NCI-H2196 (cell line): Measurements from ENCODE around the gene WHRN.

Source experiments
- DNase-seq: peaks from one replicate; lab custom pipeline; 2025; ENCODE audit not compliant: unreplicated experiment; lab: John Stamatoyannopoulos, UW

Gene WHRN

GRCh38 chr9:114385397-114386181, 119.7 kb downstream of the WHRN start:
- no peak for DNase-seq

- no peak for DNase-seq
Observed at GRCh38 chr9:114384836-114385396, 120.4 kb downstream of the WHRN start.

GRCh38 chr9:114384341-114384740, 120.9 kb downstream of the WHRN start:
- no peak for DNase-seq

GRCh38 chr9:114383521-114384231, 121.6 kb downstream of the WHRN start:
- no peak for DNase-seq

- DNase-seq = no peak
Observed at GRCh38 chr9:114382699-114383520, 122.4 kb downstream of the WHRN start.

GRCh38 chr9:114378883-114379282, 126.4 kb downstream of the WHRN start:
- DNase-seq = no peak

- no peak for DNase-seq
Observed at GRCh38 chr9:114378016-114378415, 127.3 kb downstream of the WHRN start.

- no peak for DNase-seq
Observed at GRCh38 chr9:114376586-114377445, 128.5 kb downstream of the WHRN start.

- no peak for DNase-seq
Observed at GRCh38 chr9:114375386-114376175, 129.7 kb downstream of the WHRN start.

GRCh38 chr9:114374936-114375335, 130.3 kb downstream of the WHRN start:
- no peak for DNase-seq

GRCh38 chr9:114373960-114374730, 131.1 kb downstream of the WHRN start:
- DNase-seq = no peak

- no peak for DNase-seq
Observed at GRCh38 chr9:114372921-114373448, 132.3 kb downstream of the WHRN start.

GRCh38 chr9:114371973-114372917, 133.0 kb downstream of the WHRN start:
- no peak for DNase-seq

- DNase-seq = no peak
Observed at GRCh38 chr9:114371343-114371944, 133.8 kb downstream of the WHRN start.

GRCh38 chr9:114370968-114371320, 134.3 kb downstream of the WHRN start:
- DNase-seq = no peak

- DNase-seq = no peak
Observed at GRCh38 chr9:114370251-114370967, 134.9 kb downstream of the WHRN start.
